B cell (primary cell): Measurements from ENCODE around the gene MYO16. TPM values are rescaled to one million over a fixed set of nuclear protein-coding genes. Genes with fewer than 3 reads are reported as not detected.

Source experiments
- ATAC-seq: fragments of 200-7000 bp; cut with Tn5 transposase; one replicate; pipeline ENCODE4 v1.10.0; 2021; ENCODE audit warnings: low read depth, mild to moderate bottlenecking, moderate number of reproducible peaks, moderate library complexity
- CTCF ChIA-PET: fragments of 350-600 bp; sonication (Branson Sonifier 250); formaldehyde crosslinking; loops from one replicate; lab custom pipeline; 2021; ENCODE audit warnings: antibody characterized with exemption, inconsistent platforms; lab: Charles Lee
- POLR2A ChIA-PET: fragments of 350-600 bp; sonication (Branson Sonifier 250); formaldehyde crosslinking; loops from one replicate; lab custom pipeline; 2021; ENCODE audit warnings: antibody characterized with exemption; lab: Charles Lee
- DNase-seq: peaks from one replicate; pipeline ENCODE4 v3.0.0; 2013
- H2AFZ ChIP-seq: 2 replicates; pipeline ENCODE4 v1.6.1; 2012; ENCODE audit warnings: mild to moderate bottlenecking, low read depth, low read length; ENCODE audit not compliant: insufficient read depth, poor library complexity, severe bottlenecking
- H3K27ac ChIP-seq, 2 donors: 1 replicate in 1 of 2; 2 replicates in 1 of 2; pipeline ENCODE4 v1.5.1; 2012 to 2013; ENCODE audit warnings: low read length in 2 of 2, mild to moderate bottlenecking in 2 of 2, moderate library complexity in 1 of 2
- H3K27me3 ChIP-seq, 4 experiments: fragments of 200-600 bp in 1 of 4; sonication (generic) in 1 of 4; replicated peaks in 1 of 4; 1 replicate in 2 of 4; 2 replicates in 2 of 4; pipeline versions ENCODE4 v1.6.1 to v1.7.0; 2013 to 2016; ENCODE audit warnings: low read length in 3 of 4, mild to moderate bottlenecking in 2 of 4, mixed read lengths in 1 of 4, moderate library complexity in 1 of 4; ENCODE audit not compliant: insufficient read depth in 4 of 4, control insufficient read depth in 3 of 4; ENCODE audit errors: control extremely low read depth in 1 of 4
- H3K36me3 ChIP-seq, 2 experiments: replicated peaks in 1 of 2; 1 replicate in 1 of 2; 2 replicates in 1 of 2; pipeline versions ENCODE4 v1.6.1 to v1.7.1; 2013; ENCODE audit warnings: low read length in 1 of 2; ENCODE audit not compliant: insufficient read depth in 2 of 2, control insufficient read depth in 1 of 2; ENCODE audit errors: control extremely low read depth in 1 of 2, extremely low read depth in 1 of 2
- H3K4me1 ChIP-seq, 2 donors: fragments of 200-600 bp in 1 of 2; sonication (generic) in 1 of 2; 1 replicate in 1 of 2; 2 replicates in 1 of 2; pipeline versions ENCODE4 v1.5.1 to v1.6.1; 2013 to 2017; ENCODE audit warnings: low read length in 2 of 2; ENCODE audit not compliant: control insufficient read depth in 2 of 2, insufficient read depth in 2 of 2
- H3K4me2 ChIP-seq: replicated peaks from 2 replicates; pipeline ENCODE3; 2012; ENCODE audit warnings: mild to moderate bottlenecking, low read depth, low read length; ENCODE audit not compliant: poor library complexity, severe bottlenecking
- H3K4me3 ChIP-seq, 5 experiments: fragments of 200-600 bp in 1 of 5; sonication (generic) in 1 of 5; 1 replicate in 3 of 5; 2 replicates in 2 of 5; pipeline versions ENCODE4 v1.5.1 to v1.7.0; 2011 to 2016; ENCODE audit warnings: low read length in 4 of 5, mild to moderate bottlenecking in 4 of 5, low read depth in 2 of 5, control low read depth in 1 of 5, moderate library complexity in 1 of 5; ENCODE audit not compliant: insufficient read depth in 1 of 5; ENCODE audit errors: control extremely low read depth in 1 of 5, extremely low read depth in 1 of 5
- H3K79me2 ChIP-seq: fragments of 200-600 bp; sonication (generic); one replicate; pipeline ENCODE4 v1.6.0; 2016; ENCODE audit warnings: low read length; ENCODE audit not compliant: control insufficient read depth, insufficient read depth
- H3K9ac ChIP-seq: fragments of 200-600 bp; sonication (generic); 2 replicates; pipeline ENCODE4 v1.6.1; 2017; ENCODE audit warnings: mild to moderate bottlenecking, low read length, moderate library complexity
- H3K9me3 ChIP-seq, 3 donors: one replicate each; pipeline versions ENCODE4 v1.6.1 to v1.7.1; 2013; ENCODE audit warnings: low read length in 2 of 3; ENCODE audit not compliant: control insufficient read depth in 2 of 3, insufficient read depth in 1 of 3; ENCODE audit errors: control extremely low read depth in 1 of 3
- H4K20me1 ChIP-seq: 2 replicates; pipeline ENCODE4 v1.6.0; 2012; ENCODE audit warnings: mild to moderate bottlenecking, low read length; ENCODE audit not compliant: insufficient read depth, control insufficient read depth, poor library complexity, severe bottlenecking
- H3K27ac Mint-ChIP-seq: one replicate; pipeline ENCODE4 v1.8.0; 2021; ENCODE audit warnings: mixed read lengths
- H3K27me3 Mint-ChIP-seq: one replicate; pipeline ENCODE4 v1.8.0; 2021; ENCODE audit warnings: mixed read lengths
- H3K4me1 Mint-ChIP-seq: one replicate; pipeline ENCODE4 v1.8.0; 2021; ENCODE audit warnings: mixed read lengths
- H3K4me3 Mint-ChIP-seq: one replicate; pipeline ENCODE4 v1.8.0; 2021; ENCODE audit warnings: mixed read lengths
- H3K9me3 Mint-ChIP-seq: one replicate; pipeline ENCODE4 v1.8.0; 2022; ENCODE audit warnings: mixed read lengths; ENCODE audit not compliant: insufficient read depth
- CTCF ChIP-seq: fragments of 200-600 bp; IDR thresholded peaks from one replicate; pipeline ENCODE4 v1.8.0; 2022; ENCODE audit warnings: antibody characterized with exemption, mild to moderate bottlenecking
- EZH2 ChIP-seq: IDR thresholded peaks from 2 replicates; pipeline ENCODE4 v1.6.1; 2012; ENCODE audit warnings: borderline replicate concordance, low read depth, mild to moderate bottlenecking, moderate library complexity, low read length; ENCODE audit not compliant: insufficient read depth, poor library complexity, severe bottlenecking
- WGBS: methylation state at CpG from one replicate; pipeline ENCODE4 v1.1.5; 2013; ENCODE audit warnings: missing lambda C conversion rate; ENCODE audit not compliant: insufficient coverage; 5-methylcytosine and 5-hydroxymethylcytosine counted together
- intact Hi-C: fragments of 100-400 bp; cut with micrococcal nuclease; formaldehyde crosslinking; loops from one replicate; pipeline ENCODE4 v1.10.0; 2022
- polyA plus RNA-seq: library from polyadenylated mRNA; depleted of rRNA; stranded (reverse); fragments of >200 nt; gene quantifications from 2 replicates; pipeline ENCODE4 v1.2.3, GENCODE V29; 2012
- total RNA-seq, 2 donors: library from RNA; stranded (reverse); fragments of 120-200 nt in 1 of 2; gene quantifications; 1 replicate in 1 of 2; 2 replicates in 1 of 2; pipeline versions ENCODE4 v1.2.3 to v1.2.4, GENCODE V29; 2013 to 2022

MYO16 gene
- total and polyA plus RNA-seq, 2 donors (not counting 1 experiment from before 2014, with no cell fraction given), result not detected

GRCh38 chr13:108662528-108662927 is 33.1 kb downstream of the MYO16 start:
- Mint-ChIP-seq H3K27me3 (no peaks in the 10 kb centered on the region), H3K4me1 (no peaks in the 10 kb centered on the region), H3K27ac (no peak overlapping the region), H3K4me3 (no peak overlapping the region), H3K9me3 (peaks cover 2% of the 10 kb centered on the region)
- Histone ChIP-seq H3K36me3 (no peaks in the 10 kb centered on the region), H3K9ac (no peak overlapping the region), H3K27me3 (no peaks in the 10 kb centered on the region), H3K79me2 (no peaks in the 10 kb centered on the region), H3K4me1 (no peaks in the 10 kb centered on the region), H3K27ac (no peak overlapping the region), H4K20me1 (no peaks in the 10 kb centered on the region), H3K9me3 (peaks cover 0 to 7% (median 1%) of the 10 kb centered on the region in 3 donors), H2AFZ (no peak overlapping the region), H3K4me3 (no peak overlapping the region), H3K4me2 (no peak overlapping the region)
- DNase-seq, result no peak
- CTCF ChIA-PET, result no interaction called here
- POLR2A ChIA-PET, result no interaction called here
- WGBS, result 87% methylated on average over 5 of the region's 5 CpGs
- no peak for ATAC-seq
- no peak for TF ChIP-seq CTCF
- TF ChIP-seq EZH2, result no peak
- intact Hi-C loops, result no loop called here

- Histone ChIP-seq H3K4me3 (no peak overlapping the region), H3K9ac (no peak overlapping the region), H3K79me2 (no peaks in the 10 kb centered on the region), H3K36me3 (no peaks in the 10 kb centered on the region), H3K27me3 (no peaks in the 10 kb centered on the region), H2AFZ (no peak overlapping the region), H3K4me2 (no peak overlapping the region), H3K9me3 (peaks cover 0 to 11% (median 1%) of the 10 kb centered on the region in 3 donors), H3K4me1 (no peaks in the 10 kb centered on the region), H4K20me1 (no peaks in the 10 kb centered on the region), H3K27ac (no peak overlapping the region)
- H3K4me3 Mint-ChIP-seq, result no peak overlapping the region
- no peak overlapping the region for H3K27ac Mint-ChIP-seq
- intact Hi-C loops, result no loop called here
- CTCF ChIA-PET, result no interaction called here
- TF ChIP-seq CTCF, result no peak
- no peak for TF ChIP-seq EZH2
- DNase-seq (no peak), ATAC-seq (no peak)
- WGBS, result no CpG with 5 or more reads among the region's 3 CpGs
- peaks cover 5% of the 10 kb centered on the region for H3K9me3 Mint-ChIP-seq
- no peaks in the 10 kb centered on the region for H3K27me3 Mint-ChIP-seq
- no peaks in the 10 kb centered on the region for H3K4me1 Mint-ChIP-seq
- POLR2A ChIA-PET, result no interaction called here
These were observed 34.3 kb downstream of the MYO16 start for GRCh38 chr13:108663710-108664109.
